A673 (cell line): ENCODE data around the gene SMOC1. TPM values are rescaled to one million over a fixed set of nuclear protein-coding genes. Genes with fewer than 3 reads are reported as not detected.

Source experiments
- BruUV-seq: library from RNA; stranded (reverse); fragments of 400-500 nt; replicated peaks from 2 replicates; lab custom pipeline; 2021; lab: Mats Ljungman, UMichigan
- CTCF ChIA-PET: fragments of 300-600 bp; sonication (Branson Sonifier 250); formaldehyde crosslinking; loops from one replicate; lab custom pipeline; 2022; ENCODE audit warnings: antibody characterized with exemption; lab: Charles Lee
- POLR2A ChIA-PET: fragments of 300-600 bp; sonication (Branson Sonifier 250); formaldehyde crosslinking; loops from one replicate; lab custom pipeline; 2022; ENCODE audit warnings: antibody characterized with exemption; ENCODE audit not compliant: low non-redundant PET; lab: Charles Lee
- DNase-seq: peaks from one replicate; pipeline ENCODE4 v3.0.0-alpha.2; 2015; ENCODE audit warnings: low spot score
- H3K27ac ChIP-seq: fragments of 200-600 bp; sonication (generic); 2 replicates; pipeline ENCODE4 v1.5.1; 2016; ENCODE audit warnings: mixed run types, low read depth, mild to moderate bottlenecking, mixed read lengths, antibody characterized with exemption, low read length; ENCODE audit not compliant: poor library complexity, severe bottlenecking
- H3K27me3 ChIP-seq: fragments of 200-600 bp; sonication (generic); replicated peaks from 2 replicates; pipeline ENCODE4 v1.6.1; 2017; ENCODE audit warnings: mixed run types, low read depth, mild to moderate bottlenecking, mixed read lengths, antibody characterized with exemption, low read length; ENCODE audit not compliant: insufficient read depth, poor library complexity
- H3K36me3 ChIP-seq: fragments of 200-600 bp; sonication (generic); 2 replicates; pipeline ENCODE4 v1.6.1; 2016; ENCODE audit warnings: mixed run types, mild to moderate bottlenecking, mixed read lengths, antibody characterized with exemption, low read length; ENCODE audit not compliant: insufficient read depth, poor library complexity, severe bottlenecking
- H3K4me1 ChIP-seq: fragments of 200-600 bp; sonication (generic); 2 replicates; pipeline ENCODE4 v1.6.1; 2017; ENCODE audit warnings: mixed run types, mild to moderate bottlenecking, mixed read lengths, antibody characterized with exemption, low read length; ENCODE audit not compliant: insufficient read depth, poor library complexity, severe bottlenecking
- H3K4me3 ChIP-seq: fragments of 200-600 bp; sonication (generic); 2 replicates; pipeline ENCODE4 v1.5.1; 2016; ENCODE audit warnings: low read depth, mixed run types, mild to moderate bottlenecking, mixed read lengths, low read length; ENCODE audit not compliant: poor library complexity, severe bottlenecking
- H3K9me3 ChIP-seq: fragments of 200-600 bp; sonication (generic); 2 replicates; pipeline ENCODE4 v1.6.1; 2016; ENCODE audit warnings: mixed run types, low read depth, mild to moderate bottlenecking, mixed read lengths, antibody characterized with exemption, low read length; ENCODE audit not compliant: poor library complexity, severe bottlenecking
- EZH2 ChIP-seq: fragments of 200-600 bp; sonication (generic); IDR thresholded peaks from 2 replicates; pipeline ENCODE4 v1.6.1; 2017; ENCODE audit warnings: borderline replicate concordance, low read depth, mild to moderate bottlenecking, mixed read lengths, antibody characterized with exemption, low read length; ENCODE audit not compliant: poor library complexity, severe bottlenecking
- intact Hi-C: fragments of 100-400 bp; cut with micrococcal nuclease; formaldehyde crosslinking; loops from one replicate; pipeline ENCODE4 v1.10.0; 2022; ENCODE audit not compliant: unreplicated experiment
- total RNA-seq: library from RNA; stranded (reverse); gene quantifications from 2 replicates; pipeline ENCODE4 v1.2.3, GENCODE V29; 2021
- TF ChIP-seq, protein P1 (sequence below): fragments of 300-800, 200-600 bp; sonication (generic); conservative IDR thresholded peaks from 2 replicates; pipeline ENCODE4 v1.5.1; 2017; ENCODE audit warnings: low read depth, mild to moderate bottlenecking, antibody characterized with exemption, low read length, moderate library complexity, mixed read lengths

The SMOC1 gene
- total RNA-seq, 1 experiment from 2014 or later: not detected

DNA sequence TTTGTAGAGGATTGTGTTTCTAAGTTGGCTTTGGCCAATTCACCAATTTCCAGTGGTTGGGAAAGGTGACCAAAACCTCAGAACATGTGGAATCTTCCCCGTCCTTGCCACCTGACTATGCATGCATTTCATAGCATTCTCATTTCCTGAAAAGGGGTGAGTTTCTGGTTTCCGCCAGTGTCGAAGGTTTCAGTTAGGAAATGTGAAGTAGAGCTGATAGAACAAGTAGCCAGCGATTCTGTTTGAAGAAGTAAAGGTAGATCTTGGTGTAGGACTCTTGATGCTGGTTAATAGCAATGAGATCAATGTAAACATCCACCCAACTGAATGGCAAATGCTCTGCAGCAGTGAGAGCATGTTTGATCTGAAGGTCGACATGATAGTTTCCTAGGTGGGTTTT, 15.9 kb downstream of the SMOC1 start:
- Histone ChIP-seq H3K4me1 (no peaks in the 10 kb centered on the region), H3K27me3 (peaks cover 76% of the 10 kb centered on the region), H3K4me3 (no peak overlapping the region), H3K27ac (no peak overlapping the region), H3K36me3 (no peaks in the 10 kb centered on the region), H3K9me3 (no peaks in the 10 kb centered on the region)
- ChIA-PET POLR2A (no interaction called here), CTCF (no interaction called here)
- TF ChIP-seq, protein P1, sequence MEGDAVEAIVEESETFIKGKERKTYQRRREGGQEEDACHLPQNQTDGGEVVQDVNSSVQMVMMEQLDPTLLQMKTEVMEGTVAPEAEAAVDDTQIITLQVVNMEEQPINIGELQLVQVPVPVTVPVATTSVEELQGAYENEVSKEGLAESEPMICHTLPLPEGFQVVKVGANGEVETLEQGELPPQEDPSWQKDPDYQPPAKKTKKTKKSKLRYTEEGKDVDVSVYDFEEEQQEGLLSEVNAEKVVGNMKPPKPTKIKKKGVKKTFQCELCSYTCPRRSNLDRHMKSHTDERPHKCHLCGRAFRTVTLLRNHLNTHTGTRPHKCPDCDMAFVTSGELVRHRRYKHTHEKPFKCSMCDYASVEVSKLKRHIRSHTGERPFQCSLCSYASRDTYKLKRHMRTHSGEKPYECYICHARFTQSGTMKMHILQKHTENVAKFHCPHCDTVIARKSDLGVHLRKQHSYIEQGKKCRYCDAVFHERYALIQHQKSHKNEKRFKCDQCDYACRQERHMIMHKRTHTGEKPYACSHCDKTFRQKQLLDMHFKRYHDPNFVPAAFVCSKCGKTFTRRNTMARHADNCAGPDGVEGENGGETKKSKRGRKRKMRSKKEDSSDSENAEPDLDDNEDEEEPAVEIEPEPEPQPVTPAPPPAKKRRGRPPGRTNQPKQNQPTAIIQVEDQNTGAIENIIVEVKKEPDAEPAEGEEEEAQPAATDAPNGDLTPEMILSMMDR: no peak
- no peak for TF ChIP-seq EZH2
- DNase-seq: no peak
- BruUV-seq: no TSS peak
- intact Hi-C loops: no loop called here

DNA sequence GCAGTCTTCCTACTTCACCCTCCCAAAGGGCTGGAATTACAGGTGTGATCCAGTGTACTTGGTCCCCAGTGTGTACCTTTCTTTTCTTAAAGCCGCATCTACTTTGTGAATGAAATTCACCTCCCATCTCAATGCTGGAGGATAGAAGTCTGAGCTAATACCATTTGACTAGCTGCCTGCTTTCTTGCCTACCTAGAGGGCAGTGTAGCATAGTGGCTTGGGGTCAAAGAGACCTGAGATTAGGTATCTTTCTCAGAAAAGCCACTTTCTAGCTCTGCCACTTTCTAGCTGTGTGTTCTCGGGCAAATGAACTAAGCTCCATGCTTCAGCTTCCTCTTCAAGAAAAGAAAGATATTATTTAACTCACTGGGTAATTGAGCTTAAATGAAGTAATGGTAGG, 16.9 kb downstream of the SMOC1 start:
- no peak overlapping the region for H3K27ac ChIP-seq
- no TSS peak for BruUV-seq
- no peaks in the 10 kb centered on the region for H3K36me3 ChIP-seq
- TF ChIP-seq EZH2: no peak
- TF ChIP-seq, protein P1: no peak
- no peak for DNase-seq
- intact Hi-C loops: no loop called here
- H3K4me3 ChIP-seq: no peak overlapping the region
- ChIA-PET CTCF (interaction anchor here (0.6 kb wide), 1 partner anchor 611 kb away, joined by 3 read pairs; no protein-coding TSS in a partner anchor), POLR2A (no interaction called here)
- H3K4me1 ChIP-seq: no peaks in the 10 kb centered on the region
- H3K27me3 ChIP-seq: peaks cover 68% of the 10 kb centered on the region
- H3K9me3 ChIP-seq: no peaks in the 10 kb centered on the region

DNA sequence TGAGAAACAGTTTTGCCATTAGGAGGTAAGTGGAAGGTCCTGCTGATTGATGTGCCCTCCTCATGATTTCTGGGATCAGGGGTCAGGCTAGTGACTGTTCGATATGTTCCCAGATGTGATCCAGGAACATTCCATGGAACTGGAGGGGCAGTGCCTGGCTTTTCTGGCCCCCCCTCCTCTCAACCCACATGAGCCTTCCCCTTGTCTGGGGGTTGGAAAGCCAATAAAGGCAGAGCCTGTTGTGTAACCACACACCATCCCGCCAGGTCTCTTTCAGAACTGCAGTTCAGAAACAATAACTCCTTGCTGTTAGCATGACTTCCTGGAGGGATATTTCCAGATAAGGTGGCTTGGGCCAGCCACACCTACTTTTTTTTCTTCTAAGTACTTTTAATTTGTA, 17.8 kb downstream of the SMOC1 start:
- intact Hi-C loops: no loop called here
- CTCF ChIA-PET: no interaction called here
- Histone ChIP-seq H3K4me3 (no peak overlapping the region), H3K36me3 (no peaks in the 10 kb centered on the region), H3K4me1 (no peaks in the 10 kb centered on the region), H3K27ac (no peak overlapping the region), H3K9me3 (no peaks in the 10 kb centered on the region), H3K27me3 (peaks cover 59% of the 10 kb centered on the region)
- no TSS peak for BruUV-seq
- DNase-seq: no peak
- POLR2A ChIA-PET: no interaction called here
- TF ChIP-seq EZH2: no peak
- TF ChIP-seq, protein P1: no peak
